Measurements from ENCODE around the gene ADGRG7. TPM values are rescaled to one million over a fixed set of nuclear protein-coding genes. Genes with fewer than 3 reads are reported as not detected.
"Not testable (repeated sequence)": the region's sequence is repeated elsewhere in the genome, so short reads cannot be mapped to it uniquely, and the experiment has no call there.

Gene ADGRG7
- total RNA-seq, 1 experiment from 2014 or later, result not detected

DNA sequence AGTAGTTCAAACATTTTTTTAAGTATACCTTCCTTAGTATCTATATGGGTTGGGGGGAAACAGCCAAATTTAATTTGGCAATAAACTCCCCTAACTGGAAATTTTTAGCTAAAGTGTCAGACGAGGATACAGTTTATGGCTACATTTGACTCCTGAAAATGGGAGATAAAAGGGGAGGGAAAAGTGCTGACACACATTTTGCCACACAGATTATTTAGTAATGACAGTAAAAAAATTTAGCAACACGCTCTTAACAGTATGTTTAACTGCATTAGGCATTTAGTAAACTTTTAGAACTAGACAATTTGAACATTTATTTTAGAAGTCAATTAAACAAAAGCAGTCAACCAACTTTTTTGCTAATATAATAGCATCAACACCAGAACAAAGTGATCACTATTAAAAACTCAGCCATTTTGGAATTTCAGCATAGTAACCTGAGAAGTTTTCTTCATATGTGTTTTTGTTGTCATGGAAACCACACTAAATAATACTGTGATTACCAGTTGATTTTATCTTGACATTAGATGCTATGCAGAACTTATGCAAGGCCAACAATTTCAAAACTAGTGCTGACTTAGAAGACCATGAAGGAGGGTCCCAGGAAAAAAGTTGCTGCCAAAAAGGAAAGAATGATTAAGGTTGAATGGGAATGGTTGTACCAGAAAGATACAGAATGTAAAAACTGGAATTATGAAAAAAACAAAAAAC lies 52.9 kb downstream of the ADGRG7 start:
- no peaks in the 10 kb centered on the region for H3K27me3 ChIP-seq (ENCODE audit: low read length)
- H3K36me3 ChIP-seq (ENCODE audit: insufficient read depth, low read length), result no peaks in the 10 kb centered on the region
- DNase-seq, result no peak
- no peaks in the 10 kb centered on the region for H3K4me1 ChIP-seq (ENCODE audit: low read length)
- no peak overlapping the region for H3K4me3 ChIP-seq (ENCODE audit: low read length)
- H3K27ac ChIP-seq (ENCODE audit: low read length), result no peak overlapping the region
- no peak overlapping the region for H2AFZ ChIP-seq (ENCODE audit: low read length)
- no peak overlapping the region for H3K4me2 ChIP-seq (ENCODE audit: low read depth, low read length, poor library complexity, severe bottlenecking)
- no peaks in the 10 kb centered on the region for H4K20me1 ChIP-seq (ENCODE audit: insufficient read depth, low read depth, low read length)
- no peaks in the 10 kb centered on the region for H3K9me2 ChIP-seq (replicated peaks; ENCODE audit: insufficient read depth, low read length)
- no peaks in the 10 kb centered on the region for H3K9me3 ChIP-seq (ENCODE audit: low read length)
- no peak overlapping the region for H3K9ac ChIP-seq (ENCODE audit: low read length)
- no peaks in the 10 kb centered on the region for H3K79me2 ChIP-seq (ENCODE audit: low read length)

DNA sequence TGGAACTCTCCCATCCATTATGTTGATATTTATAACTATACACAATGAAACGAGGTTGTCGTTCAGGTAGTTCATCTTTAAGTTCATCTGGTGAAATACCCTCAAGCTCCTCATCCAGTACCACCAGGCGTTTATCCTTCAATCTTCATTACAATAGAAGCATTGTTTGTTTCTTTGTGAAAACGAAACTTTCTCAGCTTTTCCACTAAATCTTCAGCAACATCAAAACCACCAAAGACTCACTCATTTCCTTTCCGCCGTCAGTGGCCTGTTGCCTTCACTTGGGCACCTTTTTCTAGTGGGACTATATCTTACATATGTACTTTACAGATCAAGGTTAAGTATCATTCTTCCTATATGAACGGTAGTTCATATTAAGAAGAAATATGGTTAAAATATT lies 55.8 kb downstream of the ADGRG7 start:
- H2AFZ ChIP-seq (ENCODE audit: low read length), result no peak overlapping the region
- H3K27ac ChIP-seq (ENCODE audit: low read length), result no peak overlapping the region
- no peak for DNase-seq
- no peaks in the 10 kb centered on the region for H3K27me3 ChIP-seq (ENCODE audit: low read length)
- no peak overlapping the region for H3K9ac ChIP-seq (ENCODE audit: low read length)
- H4K20me1 ChIP-seq (ENCODE audit: insufficient read depth, low read depth, low read length), result no peaks in the 10 kb centered on the region
- no peaks in the 10 kb centered on the region for H3K4me1 ChIP-seq (ENCODE audit: low read length)
- no peaks in the 10 kb centered on the region for H3K79me2 ChIP-seq (ENCODE audit: low read length)
- no peaks in the 10 kb centered on the region for H3K36me3 ChIP-seq (ENCODE audit: insufficient read depth, low read length)
- H3K9me3 ChIP-seq (ENCODE audit: low read length), result no peaks in the 10 kb centered on the region
- H3K4me3 ChIP-seq (ENCODE audit: low read length), result no peak overlapping the region
- no peak overlapping the region for H3K4me2 ChIP-seq (ENCODE audit: low read depth, low read length, poor library complexity, severe bottlenecking)
- no peaks in the 10 kb centered on the region for H3K9me2 ChIP-seq (replicated peaks; ENCODE audit: insufficient read depth, low read length)

DNA sequence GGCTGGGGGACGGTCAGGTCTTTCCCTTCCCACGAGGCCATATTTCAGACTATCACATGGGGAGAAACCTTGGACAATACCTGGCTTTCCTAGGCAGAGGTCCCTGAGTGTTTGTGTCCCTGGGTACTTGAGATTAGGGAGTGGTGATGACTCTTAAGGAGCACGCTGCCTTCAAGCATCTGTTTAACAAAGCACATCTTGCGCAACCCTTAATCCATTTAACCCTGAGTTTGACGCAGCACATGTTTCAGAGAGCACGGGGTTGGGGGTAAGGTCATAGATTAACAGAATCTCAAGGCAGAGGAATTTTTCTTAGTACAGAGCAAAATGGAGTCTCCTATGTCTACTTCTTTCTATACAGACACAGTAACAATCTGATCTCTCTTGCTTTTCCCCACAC lies 57.3 kb downstream of the ADGRG7 start:
- not testable (repeated sequence) for H3K9me2 ChIP-seq (replicated peaks; ENCODE audit: insufficient read depth, low read length); H2AFZ ChIP-seq (ENCODE audit: low read length); H3K79me2 ChIP-seq (ENCODE audit: low read length); H3K4me2 ChIP-seq (ENCODE audit: low read depth, low read length, poor library complexity, severe bottlenecking); DNase-seq; H3K27me3 ChIP-seq (ENCODE audit: low read length); H4K20me1 ChIP-seq (ENCODE audit: insufficient read depth, low read depth, low read length); H3K9me3 ChIP-seq (ENCODE audit: low read length); H3K4me3 ChIP-seq (ENCODE audit: low read length); H3K4me1 ChIP-seq (ENCODE audit: low read length); H3K36me3 ChIP-seq (ENCODE audit: insufficient read depth, low read length); H3K9ac ChIP-seq (ENCODE audit: low read length); H3K27ac ChIP-seq (ENCODE audit: low read length)

DNA sequence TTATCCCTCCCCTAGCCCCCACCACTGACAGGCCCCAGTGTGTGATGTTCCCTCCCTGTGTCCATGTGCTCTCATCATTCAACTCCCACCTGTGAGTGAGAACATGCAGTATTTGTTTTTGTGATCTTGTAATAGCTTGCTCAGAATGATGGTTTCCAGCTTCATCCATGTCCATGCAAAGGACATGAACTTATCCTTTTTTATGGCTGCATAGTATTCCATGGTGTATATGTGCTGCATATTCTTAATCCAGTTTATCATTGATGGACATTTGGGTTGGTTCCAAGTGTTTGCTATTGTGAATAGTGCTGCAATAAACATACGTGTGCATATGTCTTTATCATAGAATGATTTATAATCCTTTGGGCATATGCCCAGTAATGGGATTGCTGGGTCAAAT lies 57.9 kb downstream of the ADGRG7 start:
- H3K27me3 ChIP-seq (ENCODE audit: low read length); H3K9me2 ChIP-seq (replicated peaks; ENCODE audit: insufficient read depth, low read length); H3K9me3 ChIP-seq (ENCODE audit: low read length); H3K79me2 ChIP-seq (ENCODE audit: low read length); H3K36me3 ChIP-seq (ENCODE audit: insufficient read depth, low read length); DNase-seq; H3K4me3 ChIP-seq (ENCODE audit: low read length); H3K9ac ChIP-seq (ENCODE audit: low read length); H4K20me1 ChIP-seq (ENCODE audit: insufficient read depth, low read depth, low read length); H3K27ac ChIP-seq (ENCODE audit: low read length); H3K4me2 ChIP-seq (ENCODE audit: low read depth, low read length, poor library complexity, severe bottlenecking); H3K4me1 ChIP-seq (ENCODE audit: low read length); H2AFZ ChIP-seq (ENCODE audit: low read length): not testable (repeated sequence)

DNA sequence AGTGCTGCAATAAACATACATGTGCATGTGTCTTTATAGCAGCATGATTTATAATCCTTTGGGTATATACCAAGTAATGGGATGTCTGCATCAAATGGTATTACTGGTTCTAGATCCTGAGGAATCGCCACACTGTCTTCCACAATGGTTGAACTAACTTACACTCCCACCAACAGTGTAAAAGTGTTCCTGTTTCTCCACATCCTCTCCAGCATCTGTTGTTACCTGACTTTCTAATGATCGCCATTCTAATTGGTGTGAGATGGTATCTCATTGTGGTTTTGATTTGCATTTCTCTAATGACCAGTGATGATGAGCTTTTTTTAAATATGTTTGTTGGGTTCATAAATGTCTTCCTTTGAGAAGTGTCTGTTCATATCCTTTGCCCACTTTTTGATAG lies 61.6 kb downstream of the ADGRG7 start:
- DNase-seq; H2AFZ ChIP-seq (ENCODE audit: low read length); H3K79me2 ChIP-seq (ENCODE audit: low read length); H4K20me1 ChIP-seq (ENCODE audit: insufficient read depth, low read depth, low read length); H3K9me2 ChIP-seq (replicated peaks; ENCODE audit: insufficient read depth, low read length); H3K9me3 ChIP-seq (ENCODE audit: low read length); H3K4me3 ChIP-seq (ENCODE audit: low read length); H3K4me2 ChIP-seq (ENCODE audit: low read depth, low read length, poor library complexity, severe bottlenecking); H3K27ac ChIP-seq (ENCODE audit: low read length); H3K27me3 ChIP-seq (ENCODE audit: low read length); H3K4me1 ChIP-seq (ENCODE audit: low read length); H3K36me3 ChIP-seq (ENCODE audit: insufficient read depth, low read length); H3K9ac ChIP-seq (ENCODE audit: low read length): not testable (repeated sequence)

DNA sequence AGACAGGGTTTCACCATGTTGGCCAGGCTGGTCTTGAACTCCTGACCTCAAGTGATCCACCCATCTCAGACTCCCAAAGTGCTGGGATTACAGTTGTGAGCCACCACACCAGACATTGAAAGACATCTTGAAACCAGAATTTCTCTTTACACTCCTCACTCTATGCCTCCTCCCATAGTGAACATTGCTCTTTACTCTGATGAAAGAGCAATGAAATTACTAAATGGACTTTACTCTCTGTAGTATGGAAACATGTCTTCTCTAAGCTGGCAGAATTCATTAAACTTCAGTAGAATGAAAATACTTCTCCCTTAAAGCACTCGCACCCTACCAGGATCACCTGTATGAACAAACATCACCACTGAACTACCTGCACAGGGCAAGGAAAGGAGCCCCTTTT lies 72.1 kb downstream of the ADGRG7 start:
- no peaks in the 10 kb centered on the region for H3K36me3 ChIP-seq (ENCODE audit: insufficient read depth, low read length)
- H3K79me2 ChIP-seq (ENCODE audit: low read length), result no peaks in the 10 kb centered on the region
- DNase-seq, result no peak
- no peaks in the 10 kb centered on the region for H3K27me3 ChIP-seq (ENCODE audit: low read length)
- no peak overlapping the region for H2AFZ ChIP-seq (ENCODE audit: low read length)
- H3K9ac ChIP-seq (ENCODE audit: low read length), result no peak overlapping the region
- no peaks in the 10 kb centered on the region for H3K4me1 ChIP-seq (ENCODE audit: low read length)
- no peak overlapping the region for H3K4me3 ChIP-seq (ENCODE audit: low read length)
- H3K9me3 ChIP-seq (ENCODE audit: low read length), result no peaks in the 10 kb centered on the region
- no peaks in the 10 kb centered on the region for H3K9me2 ChIP-seq (replicated peaks; ENCODE audit: insufficient read depth, low read length)
- no peak overlapping the region for H3K27ac ChIP-seq (ENCODE audit: low read length)
- no peak overlapping the region for H3K4me2 ChIP-seq (ENCODE audit: low read depth, low read length, poor library complexity, severe bottlenecking)
- no peaks in the 10 kb centered on the region for H4K20me1 ChIP-seq (ENCODE audit: insufficient read depth, low read depth, low read length)

DNA sequence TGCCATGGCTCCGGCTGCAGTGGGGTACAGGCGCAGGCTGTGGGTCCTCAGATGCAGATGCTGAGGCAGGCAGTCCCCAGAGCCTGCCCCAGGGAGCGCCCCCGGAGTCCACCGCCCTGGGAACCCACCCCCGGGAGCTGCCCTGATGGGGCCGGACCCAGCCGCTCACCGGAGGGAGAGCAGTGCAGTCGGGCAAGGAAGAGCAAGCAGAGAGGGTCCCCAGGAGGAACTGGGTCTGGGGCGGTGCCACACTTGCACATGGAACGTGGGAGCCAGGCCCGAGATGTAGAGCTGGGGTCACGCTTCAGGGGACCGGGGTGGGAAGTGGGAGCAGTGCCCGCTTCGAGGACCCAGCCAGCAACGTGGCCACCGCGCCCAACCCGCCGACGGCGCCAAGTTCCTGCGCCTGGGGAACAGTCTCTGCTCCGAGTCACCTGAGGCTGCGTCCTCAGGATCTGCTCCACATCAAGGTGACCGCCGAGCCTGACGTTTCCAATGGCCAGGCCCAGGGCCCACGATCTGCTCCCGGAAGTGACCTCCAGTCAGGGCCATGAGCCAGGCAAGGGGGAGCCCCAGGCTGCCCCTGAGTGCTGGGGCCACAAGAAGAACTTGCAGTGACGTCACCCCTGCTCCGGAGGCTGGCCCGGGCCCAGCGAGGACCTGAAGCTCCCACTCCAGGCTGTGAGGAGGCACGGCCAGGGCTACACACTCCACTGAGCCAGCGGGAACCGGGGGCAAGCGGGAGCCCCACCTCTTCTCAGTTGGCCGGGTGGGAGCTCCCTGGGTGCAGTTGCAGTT lies 72.9 kb downstream of the ADGRG7 start:
- H3K4me2 ChIP-seq (ENCODE audit: low read depth, low read length, poor library complexity, severe bottlenecking), result no peak overlapping the region
- no peaks in the 10 kb centered on the region for H3K9me2 ChIP-seq (replicated peaks; ENCODE audit: insufficient read depth, low read length)
- no peaks in the 10 kb centered on the region for H3K79me2 ChIP-seq (ENCODE audit: low read length)
- H3K4me1 ChIP-seq (ENCODE audit: low read length), result no peaks in the 10 kb centered on the region
- H3K9me3 ChIP-seq (ENCODE audit: low read length), result no peaks in the 10 kb centered on the region
- DNase-seq, result no peak
- no peaks in the 10 kb centered on the region for H3K27me3 ChIP-seq (ENCODE audit: low read length)
- no peak overlapping the region for H3K27ac ChIP-seq (ENCODE audit: low read length)
- H3K4me3 ChIP-seq (ENCODE audit: low read length), result no peak overlapping the region
- no peaks in the 10 kb centered on the region for H3K36me3 ChIP-seq (ENCODE audit: insufficient read depth, low read length)
- no peaks in the 10 kb centered on the region for H4K20me1 ChIP-seq (ENCODE audit: insufficient read depth, low read depth, low read length)
- no peak overlapping the region for H2AFZ ChIP-seq (ENCODE audit: low read length)
- no peak overlapping the region for H3K9ac ChIP-seq (ENCODE audit: low read length)

DNA sequence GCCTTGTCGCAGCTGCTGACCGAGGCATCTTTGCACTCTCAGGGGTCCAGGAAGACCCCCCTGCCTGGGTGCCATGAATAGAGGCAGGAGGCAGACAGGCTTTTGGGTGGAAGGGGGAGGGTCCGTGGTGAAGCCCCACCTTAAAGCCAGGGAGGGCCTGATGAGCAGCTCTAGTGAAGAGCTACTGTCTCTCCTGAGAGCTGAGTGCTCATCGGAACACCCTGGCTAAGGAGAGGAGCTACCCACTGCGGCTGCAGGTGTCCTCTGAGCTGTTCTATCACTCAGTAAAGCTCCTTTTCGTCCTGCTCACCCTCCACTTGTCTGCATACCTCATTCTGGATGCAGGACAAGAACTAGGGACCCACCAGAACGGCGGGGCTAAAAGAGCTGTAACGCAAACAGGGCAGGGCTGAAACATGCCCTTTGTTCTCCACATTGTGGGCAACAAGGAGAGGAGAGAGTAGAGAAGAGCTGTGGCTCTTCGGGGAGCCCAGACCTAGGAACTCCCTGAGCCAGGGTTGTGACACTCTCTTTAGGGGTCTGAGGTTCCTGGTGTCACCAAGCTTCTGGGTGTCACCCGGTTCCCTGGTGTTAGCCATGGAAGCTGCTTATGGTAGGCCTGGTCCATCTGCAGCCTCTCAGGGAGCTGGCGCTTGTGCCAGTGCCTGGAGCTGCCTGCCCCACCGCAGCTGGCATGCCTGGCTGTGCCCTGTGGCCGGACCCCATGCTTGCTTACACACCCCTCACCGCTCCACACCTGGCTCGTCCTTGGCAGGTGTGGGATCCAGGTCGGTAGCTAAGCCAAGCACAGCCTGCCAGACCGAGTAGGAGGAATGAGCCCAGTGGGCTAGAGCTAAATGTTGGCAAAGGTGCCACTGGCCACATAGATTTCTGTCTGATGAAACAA lies 73.7 kb downstream of the ADGRG7 start:
- no peak overlapping the region for H2AFZ ChIP-seq (ENCODE audit: low read length)
- H3K36me3 ChIP-seq (ENCODE audit: insufficient read depth, low read length), result no peaks in the 10 kb centered on the region
- no peaks in the 10 kb centered on the region for H3K9me3 ChIP-seq (ENCODE audit: low read length)
- DNase-seq, result no peak
- no peaks in the 10 kb centered on the region for H3K4me1 ChIP-seq (ENCODE audit: low read length)
- no peaks in the 10 kb centered on the region for H3K79me2 ChIP-seq (ENCODE audit: low read length)
- H3K4me3 ChIP-seq (ENCODE audit: low read length), result no peak overlapping the region
- no peak overlapping the region for H3K27ac ChIP-seq (ENCODE audit: low read length)
- H3K9ac ChIP-seq (ENCODE audit: low read length), result no peak overlapping the region
- no peak overlapping the region for H3K4me2 ChIP-seq (ENCODE audit: low read depth, low read length, poor library complexity, severe bottlenecking)
- H3K9me2 ChIP-seq (replicated peaks; ENCODE audit: insufficient read depth, low read length), result no peaks in the 10 kb centered on the region
- no peaks in the 10 kb centered on the region for H4K20me1 ChIP-seq (ENCODE audit: insufficient read depth, low read depth, low read length)
- H3K27me3 ChIP-seq (ENCODE audit: low read length), result no peaks in the 10 kb centered on the region
